IMR-90 (cell line): Measurements from ENCODE around the gene MFSD2A. TPM values are rescaled to one million over a fixed set of nuclear protein-coding genes. Genes with fewer than 3 reads are reported as not detected.

Experiments
- ATAC-seq: fragments of 200-7000 bp; cut with Tn5 transposase; 2 replicates; pipeline ENCODE4 v1.9.1; 2020; ENCODE audit warnings: low read depth, mild to moderate bottlenecking, moderate library complexity
- BruUV-seq: library from RNA; stranded (reverse); fragments of 400-500 nt; replicated peaks from 2 replicates; lab custom pipeline; 2021; lab: Mats Ljungman, UMichigan
- CTCF ChIA-PET: fragments of 300-600 bp; formaldehyde crosslinking; extraction: SDS; loops from one replicate; lab custom pipeline; 2021; ENCODE audit warnings: antibody characterized with exemption; lab: Yijun Ruan, JAX
- POLR2A ChIA-PET: fragments of 300-600 bp; sonication (Branson Sonifier 250); formaldehyde crosslinking; loops from one replicate; lab custom pipeline; 2022; ENCODE audit warnings: antibody characterized with exemption; ENCODE audit not compliant: unreplicated experiment; lab: Charles Lee
- DNase-seq: peaks from one replicate; pipeline ENCODE4 v3.0.0; 2013
- H2AFZ ChIP-seq: replicated peaks from 2 replicates; pipeline ENCODE3; 2013; ENCODE audit warnings: low read length, mild to moderate bottlenecking; ENCODE audit not compliant: poor library complexity
- H2AK5ac ChIP-seq: 2 replicates; pipeline ENCODE4 v1.6.1; 2013; ENCODE audit warnings: low read depth, low read length, inconsistent platforms
- H2AK9ac ChIP-seq: replicated peaks from 2 replicates; pipeline ENCODE3; 2013; ENCODE audit warnings: mild to moderate bottlenecking, low read depth, low read length, moderate library complexity; ENCODE audit not compliant: poor library complexity
- H2BK120ac ChIP-seq: 2 replicates; pipeline ENCODE4 v1.6.1; 2013; ENCODE audit warnings: low read depth, low read length, inconsistent platforms
- H2BK15ac ChIP-seq: 3 replicates; pipeline ENCODE4 v1.6.1; 2013; ENCODE audit warnings: low read depth, low read length, inconsistent platforms
- H2BK20ac ChIP-seq: 2 replicates; pipeline ENCODE4 v1.6.1; 2013; ENCODE audit warnings: low read depth, mild to moderate bottlenecking, inconsistent platforms, low read length, moderate library complexity
- H2BK5ac ChIP-seq: 2 replicates; pipeline ENCODE4 v1.6.1; 2013; ENCODE audit warnings: mild to moderate bottlenecking, low read depth, low read length, inconsistent platforms; ENCODE audit not compliant: poor library complexity, severe bottlenecking
- H3K14ac ChIP-seq: replicated peaks from 2 replicates; pipeline ENCODE4 v1.6.1; 2013; ENCODE audit warnings: low read depth, low read length, inconsistent platforms
- H3K18ac ChIP-seq: 2 replicates; pipeline ENCODE4 v1.6.1; 2013; ENCODE audit warnings: low read depth, low read length, control low read depth
- H3K23ac ChIP-seq: 2 replicates; pipeline ENCODE4 v1.6.1; 2013; ENCODE audit warnings: low read depth, low read length, inconsistent platforms
- H3K27ac ChIP-seq: 2 replicates; pipeline ENCODE4 v1.5.1; 2013; ENCODE audit warnings: mild to moderate bottlenecking, control low read depth, low read length; ENCODE audit not compliant: insufficient read depth
- H3K27me3 ChIP-seq: 2 replicates; pipeline ENCODE4 v1.6.1; 2013; ENCODE audit warnings: low read length; ENCODE audit not compliant: control insufficient read depth, insufficient read depth
- H3K36me3 ChIP-seq: 2 replicates; pipeline ENCODE4 v1.6.1; 2013; ENCODE audit warnings: low read length, mixed read lengths; ENCODE audit not compliant: control insufficient read depth, insufficient read depth
- H3K4ac ChIP-seq: 2 replicates; pipeline ENCODE4 v1.6.1; 2013; ENCODE audit warnings: low read depth, low read length, inconsistent platforms
- H3K4me1 ChIP-seq: 2 replicates; pipeline ENCODE4 v1.6.1; 2013; ENCODE audit warnings: low read length, mixed read lengths; ENCODE audit not compliant: control insufficient read depth, insufficient read depth
- H3K4me2 ChIP-seq: 2 replicates; pipeline ENCODE4 v1.6.1; 2013; ENCODE audit warnings: low read depth, mild to moderate bottlenecking, control low read depth, low read length, moderate library complexity
- H3K4me3 ChIP-seq: 2 replicates; pipeline ENCODE4 v1.5.1; 2013; ENCODE audit warnings: low read depth, mild to moderate bottlenecking, control low read depth, low read length, moderate library complexity; ENCODE audit not compliant: insufficient read depth
- H3K56ac ChIP-seq: 2 replicates; pipeline ENCODE4 v1.6.1; 2013; ENCODE audit warnings: low read length, inconsistent platforms; ENCODE audit not compliant: insufficient read depth; ENCODE audit errors: extremely low read depth
- H3K79me1 ChIP-seq, 2 experiments: 2 replicates each; pipeline ENCODE4 v1.6.1; 2013; ENCODE audit warnings: low read length in 2 of 2, inconsistent platforms in 1 of 2, low read depth in 1 of 2
- H3K9ac ChIP-seq: 2 replicates; pipeline ENCODE4 v1.6.1; 2013; ENCODE audit warnings: low read depth, low read length, control low read depth
- H3K9me1 ChIP-seq: 2 replicates; pipeline ENCODE4 v1.6.1; 2013; ENCODE audit warnings: low read length, inconsistent platforms; ENCODE audit not compliant: insufficient read depth
- H3K9me3 ChIP-seq: 2 replicates; pipeline ENCODE4 v1.6.1; 2013; ENCODE audit warnings: low read length; ENCODE audit not compliant: control insufficient read depth, insufficient read depth
- H4K20me1 ChIP-seq: 2 replicates; pipeline ENCODE4 v1.6.1; 2013; ENCODE audit warnings: low read length, inconsistent platforms; ENCODE audit not compliant: insufficient read depth
- H4K5ac ChIP-seq: 2 replicates; pipeline ENCODE4 v1.6.1; 2013; ENCODE audit warnings: mild to moderate bottlenecking, low read depth, low read length, control low read depth
- H4K8ac ChIP-seq, 2 experiments: 2 replicates each; pipeline ENCODE4 v1.6.1; 2013; ENCODE audit warnings: low read depth in 2 of 2, low read length in 2 of 2, control low read depth in 1 of 2, inconsistent platforms in 1 of 2
- H4K91ac ChIP-seq: 2 replicates; pipeline ENCODE4 v1.6.1; 2013; ENCODE audit warnings: low read depth, low read length, inconsistent platforms; ENCODE audit not compliant: insufficient read depth
- BHLHE40 ChIP-seq: fragments of 150-350 bp; IDR thresholded peaks from 2 replicates; pipeline ENCODE4 v1.6.1; 2016; ENCODE audit warnings: mild to moderate bottlenecking, low read depth, low read length
- CTCF ChIP-seq: conservative IDR thresholded peaks from 2 replicates; pipeline ENCODE4 v1.5.1; 2012; ENCODE audit warnings: mild to moderate bottlenecking, low read depth, low read length, improper control_type of control experiment
- ELK1 ChIP-seq: fragments of 150-350 bp; IDR thresholded peaks from 2 replicates; pipeline ENCODE4 v1.6.1; 2016; ENCODE audit warnings: low read depth, mild to moderate bottlenecking, low read length, moderate library complexity, borderline replicate concordance
- FOS ChIP-seq: fragments of 150-350 bp; IDR thresholded peaks from 2 replicates; pipeline ENCODE4 v1.6.1; 2016; ENCODE audit warnings: low read depth, low read length
- MAFK ChIP-seq: IDR thresholded peaks from 2 replicates; pipeline ENCODE4 v1.6.1; 2012; ENCODE audit warnings: low read depth, low read length, improper control_type of control experiment
- MAZ ChIP-seq: IDR thresholded peaks from 2 replicates; pipeline ENCODE4 v1.6.1; 2012; ENCODE audit warnings: low read depth, mild to moderate bottlenecking, low read length, improper control_type of control experiment, moderate library complexity, borderline replicate concordance
- NFE2L2 ChIP-seq: fragments of 150-350 bp; IDR thresholded peaks from 2 replicates; pipeline ENCODE4 v1.6.1; 2016; ENCODE audit warnings: low read depth, mild to moderate bottlenecking, low read length
- POLR2A ChIP-seq: IDR thresholded peaks from 2 replicates; pipeline ENCODE4 v1.6.1; 2012; ENCODE audit warnings: mild to moderate bottlenecking, low read depth, low read length
- RCOR1 ChIP-seq: IDR thresholded peaks from 2 replicates; pipeline ENCODE4 v1.6.1; 2012; ENCODE audit warnings: mild to moderate bottlenecking, low read length, improper control_type of control experiment; ENCODE audit not compliant: insufficient replicate concordance
- RFX5 ChIP-seq: IDR thresholded peaks from 2 replicates; pipeline ENCODE4 v1.8.0; 2012; ENCODE audit warnings: low read depth, mild to moderate bottlenecking, low read length, moderate library complexity
- SMC3 ChIP-seq: fragments of 150-350 bp; IDR thresholded peaks from 2 replicates; pipeline ENCODE4 v1.6.1; 2016; ENCODE audit warnings: low read depth, mild to moderate bottlenecking, antibody characterized with exemption, low read length, moderate library complexity
- USF2 ChIP-seq: fragments of 150-350 bp; IDR thresholded peaks from 2 replicates; pipeline ENCODE4 v1.6.1; 2017; ENCODE audit warnings: mild to moderate bottlenecking, antibody characterized with exemption, low read length, low read depth
- WGBS, 2 experiments: methylation state at CpG; one replicate each; pipeline versions ENCODE4 v1.1.5 to v1.1.7; 2013; ENCODE audit warnings: missing lambda C conversion rate in 2 of 2; ENCODE audit not compliant: insufficient read length in 1 of 2; ENCODE audit errors: extremely low coverage in 2 of 2; 5-methylcytosine and 5-hydroxymethylcytosine counted together
- dilution Hi-C: fragments of 300-500 bp; cut with HindIII; formaldehyde crosslinking; loops from one replicate; pipeline ENCODE4 v1.14.3; 2018; ENCODE audit warnings: low sequenced_read_pairs; ENCODE audit not compliant: unreplicated experiment
- in situ Hi-C: fragments of 300-500 bp; cut with MboI; formaldehyde crosslinking; loops from 3 replicates; pipeline ENCODE4 v1.14.3; 2019; ENCODE audit warnings: low sequenced_read_pairs, inconsistent platforms, mixed read lengths
- intact Hi-C: fragments of 100-400 bp; cut with micrococcal nuclease; formaldehyde crosslinking; loops from 2 replicates; pipeline ENCODE4 v1.10.0; 2022
- polyA plus RNA-seq, 3 experiments: library from polyadenylated mRNA; depleted of rRNA; stranded (reverse); fragments of >200 nt; gene quantifications; 2 replicates each; pipeline ENCODE4 v1.2.3, GENCODE V29; 2012; ENCODE audit warnings: low replicate concordance in 1 of 3
- total RNA-seq: library from RNA; depleted of rRNA; stranded (reverse); fragments of >200 nt; gene quantifications from 2 replicates; pipeline ENCODE4 v1.2.3, GENCODE V29; 2012

The MFSD2A gene
- total and polyA plus RNA-seq, 2 of the 4 experiments (the other 2 are of a cell fraction): 5.7 to 7.3 TPM

GRCh38 chr1:39965044-39965443 is 10.1 kb downstream of the MFSD2A start:
- ATAC-seq (no peak), DNase-seq (no peak)
- Histone ChIP-seq H2AK5ac (no peak overlapping the region), H3K56ac (no peak overlapping the region), H3K9ac (no peak overlapping the region), H3K9me1 (peaks cover 6% of the 10 kb centered on the region), H3K79me1 (no peaks in the 10 kb centered on the region), H3K36me3 (peaks cover 3% of the 10 kb centered on the region), H2BK5ac (no peak overlapping the region), H4K8ac (no peak overlapping the region), H3K4ac (no peak overlapping the region), H3K18ac (no peak overlapping the region), H3K4me2 (no peak overlapping the region), H4K91ac (no peak overlapping the region), H3K4me3 (no peak overlapping the region), H3K9me3 (no peaks in the 10 kb centered on the region), H2BK15ac (no peak overlapping the region), H3K14ac (no peak overlapping the region), H3K23ac (no peak overlapping the region), H3K4me1 (no peaks in the 10 kb centered on the region), H2BK20ac (no peak overlapping the region), H2AK9ac (no peak overlapping the region), H2BK120ac (no peak overlapping the region), H3K27me3 (no peaks in the 10 kb centered on the region), H4K20me1 (no peaks in the 10 kb centered on the region), H2AFZ (no peak overlapping the region), H3K27ac (no peak overlapping the region), H4K5ac (no peak overlapping the region)
- intact Hi-C loops: no loop called here
- ChIA-PET CTCF (no interaction called here), POLR2A (no interaction called here)
- 95% methylated on average over 9 of the region's 9 CpGs; no CpG with 5 or more reads in 1 of the 2 experiments for WGBS, 2 experiments
- BruUV-seq: no TSS peak
- in situ Hi-C loops: no loop called here
- dilution Hi-C loops: no loop called here
- TF ChIP-seq FOS (no peak), NFE2L2 (no peak), USF2 (no peak), CTCF (no peak), ELK1 (no peak), MAZ (no peak), POLR2A (no peak), BHLHE40 (no peak), MAFK (no peak), RCOR1 (no peak), SMC3 (no peak), RFX5 (no peak)
